NCI-H345 treated with DMSO at 0.1 percent for 48 hours (cell line): ENCODE measurements around the gene PHGDH.
A peak's percentile ranks its signal among the peaks of the same experiment; 100 is the strongest.

ENCODE experiments used
- DNase-seq: peaks from one replicate; lab custom pipeline; 2025; ENCODE audit not compliant: unreplicated experiment; lab: John Stamatoyannopoulos, UW

Gene PHGDH

GRCh38 chr1:119731060-119731459 lies 19.3 kb downstream of the PHGDH start:
- DNase-seq = no peak

- DNase-seq = no peak
These were observed 20.2 kb downstream of the PHGDH start for GRCh38 chr1:119731741-119732430.

GRCh38 chr1:119732465-119733168 lies 20.9 kb downstream of the PHGDH start:
- no peak for DNase-seq

- DNase-seq = no peak
These were observed 22.0 kb downstream of the PHGDH start for GRCh38 chr1:119733754-119734153.

GRCh38 chr1:119735217-119735616 lies 23.5 kb downstream of the PHGDH start:
- no peak for DNase-seq

GRCh38 chr1:119736649-119737039 lies 24.9 kb downstream of the PHGDH start:
- DNase-seq = no peak

GRCh38 chr1:119737040-119737682 lies 25.4 kb downstream of the PHGDH start:
- no peak for DNase-seq

GRCh38 chr1:119738100-119738720 lies 26.5 kb downstream of the PHGDH start:
- DNase-seq = no peak

- DNase-seq = no peak
These were observed 27.4 kb downstream of the PHGDH start for GRCh38 chr1:119739150-119739549.

GRCh38 chr1:119740261-119740660 lies 28.5 kb downstream of the PHGDH start:
- DNase-seq = no peak

- DNase-seq = no peak
These were observed 29.4 kb downstream of the PHGDH start for GRCh38 chr1:119740896-119741780.

GRCh38 chr1:119742202-119742601 lies 30.5 kb downstream of the PHGDH start:
- DNase-seq = no peak

- no peak for DNase-seq
These were observed 30.9 kb downstream of the PHGDH start for GRCh38 chr1:119742677-119743076.

GRCh38 chr1:119743308-119743707 lies 31.6 kb downstream of the PHGDH start:
- no peak for DNase-seq

- DNase-seq = peak; percentile 78
These were observed 32.3 kb downstream of the PHGDH start for GRCh38 chr1:119743776-119744597.

GRCh38 chr1:119744598-119744942 lies 32.8 kb downstream of the PHGDH start:
- no peak for DNase-seq

- no peak for DNase-seq
These were observed 33.3 kb downstream of the PHGDH start for GRCh38 chr1:119745034-119745433.

- no peak for DNase-seq
These were observed 35.7 kb downstream of the PHGDH start for GRCh38 chr1:119747451-119747850.

- no peak for DNase-seq
These were observed 36.3 kb downstream of the PHGDH start for GRCh38 chr1:119748040-119748439.

GRCh38 chr1:119752592-119752991 lies 40.9 kb downstream of the PHGDH start:
- no peak for DNase-seq
